GM18519 (cell line): ENCODE measurements around the gene UPK2.
"Not testable (repeated sequence)": the region's sequence is repeated elsewhere in the genome, so short reads cannot be mapped to it uniquely, and the experiment has no call there.

Source experiments
- ATAC-seq: cut with Tn5 transposase; IDR thresholded peaks from one replicate; pipeline ENCODE4 v1.9.1; 2021; ENCODE audit warnings: mild to moderate bottlenecking, moderate library complexity; ENCODE audit not compliant: unreplicated experiment, low FRiP score

The UPK2 gene

GRCh38 chr11:118980191-118980881 lies 24.2 kb downstream of the UPK2 start:
- ATAC-seq: no peak

DNA sequence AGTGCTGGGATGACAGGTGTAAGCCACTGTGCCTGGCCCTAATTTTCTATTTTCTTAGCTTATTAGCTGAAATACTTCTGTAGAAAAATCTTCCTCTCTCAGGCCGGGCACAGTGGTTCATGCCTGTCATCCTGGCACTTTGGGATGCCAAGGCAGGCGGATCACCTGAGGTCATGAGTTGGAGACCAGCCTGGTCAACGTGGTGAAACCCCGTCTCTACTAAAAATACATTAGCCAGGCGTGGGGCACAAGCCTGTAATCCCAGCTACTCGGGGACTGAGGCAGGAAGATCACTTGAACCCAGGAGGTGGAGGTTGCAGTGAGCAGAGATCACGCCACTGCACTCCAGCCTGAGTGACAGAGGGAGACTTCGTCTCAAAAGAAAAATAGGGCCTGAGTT lies 28.2 kb downstream of the UPK2 start:
- not testable (repeated sequence) for ATAC-seq

DNA sequence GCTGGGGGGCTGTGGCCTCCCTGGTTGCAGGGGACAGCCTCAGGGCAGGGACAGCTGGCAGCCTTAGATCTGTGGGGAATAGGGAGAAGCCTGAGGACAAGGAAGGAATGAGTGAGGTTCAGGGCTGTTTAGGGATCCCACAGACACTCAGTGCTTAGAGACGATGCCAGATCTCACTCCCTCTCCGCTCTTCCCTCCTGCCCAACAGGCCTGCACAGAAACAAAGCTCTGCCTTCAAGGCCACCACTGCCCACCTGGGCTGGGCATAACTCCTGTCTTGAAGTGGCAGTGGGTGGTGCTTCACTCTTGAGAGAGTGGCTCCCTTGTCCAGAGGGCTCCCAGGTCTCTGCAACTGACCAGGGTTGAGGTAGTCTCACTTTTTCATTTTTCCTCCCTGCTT lies 28.7 kb downstream of the UPK2 start:
- ATAC-seq: no peak

- ATAC-seq: no peak
These were observed 32.2 kb downstream of the UPK2 start for GRCh38 chr11:118988280-118988679.

DNA sequence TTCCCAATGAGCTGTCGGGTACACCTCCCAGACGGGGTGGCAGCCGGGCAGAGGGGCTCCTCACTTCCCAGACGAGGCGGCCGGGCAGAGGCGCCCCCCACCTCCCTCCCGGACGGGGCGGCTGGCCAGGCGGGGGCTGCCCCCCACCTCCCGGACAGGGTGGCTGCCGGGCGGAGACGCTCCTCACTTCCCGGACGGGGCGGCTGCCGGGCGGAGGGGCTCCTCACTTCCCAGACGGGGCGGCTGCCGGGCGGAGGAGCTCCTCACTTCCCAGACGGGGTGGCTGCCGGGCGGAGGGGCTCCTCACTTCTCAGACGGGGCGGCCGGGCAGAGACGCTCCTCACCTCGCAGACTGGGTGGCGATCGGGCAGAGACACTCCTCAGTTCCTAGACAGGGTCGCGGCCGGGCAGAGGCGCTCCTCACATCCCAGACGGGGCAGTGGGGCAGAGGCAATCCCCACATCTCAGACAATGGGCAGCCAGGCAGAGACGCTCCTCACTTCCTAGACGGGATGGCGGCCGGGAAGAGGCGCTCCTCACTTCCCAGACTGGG lies 35.5 kb downstream of the UPK2 start:
- not testable (repeated sequence) for ATAC-seq

DNA sequence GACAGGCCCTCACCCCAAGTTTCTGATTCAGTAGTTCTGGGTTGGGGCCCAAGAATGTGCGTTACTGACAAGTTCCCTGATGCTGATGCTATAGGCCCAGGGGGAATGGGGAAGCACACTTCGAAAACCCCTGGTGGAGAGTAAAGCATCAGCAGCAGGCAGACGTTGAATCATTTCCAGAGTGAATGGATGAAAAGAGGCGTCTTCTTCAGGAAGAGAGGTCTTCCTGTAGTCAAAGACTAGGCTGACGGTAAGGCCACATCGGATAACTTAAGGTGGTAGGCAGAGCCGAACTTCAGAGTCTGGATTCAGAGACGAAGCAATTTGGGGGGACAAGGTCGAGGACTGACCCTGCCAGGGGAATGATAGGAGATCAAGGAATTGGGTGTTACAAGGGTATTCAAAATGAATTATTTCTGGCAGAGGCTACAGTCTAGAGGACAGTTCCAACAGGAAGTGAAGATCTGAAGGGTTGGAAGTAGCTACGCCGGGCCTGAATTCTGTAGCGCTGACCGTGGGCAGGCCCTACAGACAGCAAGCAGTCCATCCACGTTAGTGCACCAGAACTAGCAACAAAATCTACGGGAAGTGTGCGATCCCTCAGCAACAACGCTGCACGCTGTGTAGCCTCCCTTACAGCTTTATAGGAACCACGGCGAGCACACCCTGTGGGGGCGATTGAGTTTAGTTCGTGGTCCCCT lies 41.0 kb downstream of the UPK2 start:
- no peak for ATAC-seq

- peak; percentile 90 for ATAC-seq
These were observed 41.7 kb downstream of the UPK2 start, which contains the start of gene CENATAC for GRCh38 chr11:118997627-118998387. TSS of gene CENATAC (plus strand) at chr11:118998138. CDS start at chr11:118998198, 60 bp downstream.

- no peak for ATAC-seq
These were observed 42.3 kb downstream of the UPK2 start for GRCh38 chr11:118998388-118998717.

DNA sequence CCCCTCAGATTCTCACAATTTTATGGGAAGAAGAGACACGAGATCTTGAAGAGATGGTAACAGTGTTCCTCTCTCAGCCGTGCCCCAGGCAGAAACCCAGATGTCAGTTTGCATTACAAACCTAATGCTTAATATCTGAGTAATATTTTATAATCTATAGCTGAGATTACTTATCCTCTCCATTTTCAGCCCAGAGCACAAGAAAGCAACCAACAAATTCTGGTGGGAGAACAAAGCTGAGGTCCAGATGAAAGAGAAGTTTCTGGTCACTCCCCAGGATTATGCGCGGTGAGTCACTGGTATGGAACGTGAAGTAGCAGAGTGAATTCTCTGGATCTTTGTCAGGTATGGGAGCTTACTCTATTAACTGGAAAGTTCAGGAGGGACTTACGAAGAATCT lies 42.7 kb downstream of the UPK2 start:
- ATAC-seq: no peak

GRCh38 chr11:119000906-119001305 lies 44.8 kb downstream of the UPK2 start:
- ATAC-seq: no peak

- ATAC-seq: no peak
These were observed 50.6 kb downstream of the UPK2 start for GRCh38 chr11:119006656-119007055.
